GM18511 (cell line): Measurements from ENCODE around the gene SOBP.

Source experiments
- ATAC-seq: cut with Tn5 transposase; IDR thresholded peaks from one replicate; pipeline ENCODE4 v1.9.1; 2021; ENCODE audit warnings: mild to moderate bottlenecking, moderate library complexity; ENCODE audit not compliant: unreplicated experiment

The SOBP gene

GRCh38 chr6:107707346-107708275, 217.7 kb downstream of the SOBP start:
- no peak for ATAC-seq

GRCh38 chr6:107708435-107708834, 218.5 kb downstream of the SOBP start:
- no peak for ATAC-seq

GRCh38 chr6:107709341-107709740, 219.4 kb downstream of the SOBP start:
- ATAC-seq, result no peak
